ENCODE measurements around the gene OR4D5.

OR4D5 gene

GRCh38 chr11:123976770-123977560 is 37.5 kb downstream of the OR4D5 start:
- no peak for TF ChIP-seq CTCF (IDR thresholded peaks at IDR 0.05; ENCODE audit: control extremely low read depth, extremely low read depth, low read depth, missing control alignments)
- CTCF ChIA-PET: interaction anchor here (1.2 kb wide), 1 partner anchor 13 kb away, joined by 3 read pairs; no protein-coding TSS in a partner anchor
- no peak for DNase-seq (ENCODE audit: extremely low spot score)
- POLR2A ChIA-PET: no interaction called here

GRCh38 chr11:123977731-123978347 is 38.4 kb downstream of the OR4D5 start, which contains the start of gene OR10S1:
Gene OR10S1, minus strand, starts transcription at chr11:123977781. Its CDS starts 117 bp downstream, at chr11:123977664.
- ChIA-PET POLR2A (no interaction called here), CTCF (no interaction called here)
- TF ChIP-seq CTCF (IDR thresholded peaks at IDR 0.05; ENCODE audit: control extremely low read depth, extremely low read depth, low read depth, missing control alignments): no peak
- no peak for DNase-seq (ENCODE audit: extremely low spot score)

- POLR2A ChIA-PET: no interaction called here
- TF ChIP-seq CTCF (IDR thresholded peaks at IDR 0.05; ENCODE audit: control extremely low read depth, extremely low read depth, low read depth, missing control alignments): no peak
- CTCF ChIA-PET: no interaction called here
- DNase-seq (ENCODE audit: extremely low spot score): no peak
These were observed 39.9 kb downstream of the OR4D5 start for GRCh38 chr11:123979311-123979710.

Data from GM10248 (cell line).